ENCODE measurements around the gene FSCN2. TPM values are rescaled to one million over a fixed set of nuclear protein-coding genes. Genes with fewer than 3 reads are reported as not detected.
A peak's percentile ranks its signal among the peaks of the same experiment; 100 is the strongest.

FSCN2 gene
- polyA plus RNA-seq, 1 donor (not counting 4 experiments of a cell fraction or from before 2014, with no cell fraction given): not detected

DNA sequence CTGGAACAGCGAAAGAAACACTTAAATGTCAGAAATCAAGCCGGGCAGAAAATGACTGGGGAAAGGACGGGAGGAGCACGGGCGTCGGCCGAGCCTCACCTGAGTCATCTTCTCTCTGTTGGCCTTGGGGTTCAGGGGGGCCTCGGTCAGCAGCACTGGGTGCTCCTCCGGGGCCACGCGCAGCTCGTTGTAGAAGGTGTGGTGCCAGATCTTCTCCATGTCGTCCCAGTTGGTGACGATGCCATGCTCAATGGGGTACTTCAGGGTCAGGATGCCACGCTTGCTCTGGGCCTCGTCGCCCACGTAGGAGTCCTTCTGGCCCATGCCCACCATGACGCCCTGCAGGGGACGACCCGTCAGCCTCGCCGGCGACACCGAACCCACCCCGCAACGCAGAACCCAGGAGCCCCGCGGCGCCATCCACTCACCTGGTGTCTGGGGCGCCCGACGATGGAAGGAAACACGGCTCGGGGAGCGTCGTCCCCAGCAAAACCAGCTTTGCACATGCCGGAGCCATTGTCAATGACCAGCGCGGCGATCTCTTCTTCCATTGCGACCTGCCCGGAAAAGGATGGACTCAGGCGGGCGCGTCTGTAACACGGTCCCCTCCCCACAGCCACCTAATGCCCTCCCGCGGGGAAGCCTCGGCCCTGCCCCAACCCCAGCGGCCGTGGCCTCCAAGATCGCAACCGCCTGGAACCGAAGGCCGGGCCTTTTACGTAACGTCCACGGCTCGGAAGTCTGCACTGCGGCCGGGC lies 16.2 kb upstream of the FSCN2 start:
- peaks cover 2% of the 10 kb centered on the region for H3K9me3 ChIP-seq (ENCODE audit: control insufficient read depth, low read depth, low read length)
- peak overlapping the region; percentile 87 for H3K4me2 ChIP-seq (ENCODE audit: control insufficient read depth, extremely low read depth, insufficient read depth, low read depth, low read length)
- DNase-seq (ENCODE audit: low read depth, low spot score): no peak
- H3K79me2 ChIP-seq (ENCODE audit: control insufficient read depth, insufficient read depth, low read length): peaks cover 26% of the 10 kb centered on the region
- no peaks in the 10 kb centered on the region for H3K27me3 ChIP-seq (ENCODE audit: control insufficient read depth, extremely low read depth, insufficient read depth, low read length)
- peaks cover 8% of the 10 kb centered on the region for H3K4me1 ChIP-seq (ENCODE audit: control insufficient read depth, extremely low read depth, insufficient read depth, low read length)
- H2AFZ ChIP-seq (ENCODE audit: control insufficient read depth, low read length): no peak overlapping the region
- H3K9ac ChIP-seq (ENCODE audit: control insufficient read depth, extremely low read depth, insufficient read depth, low read length): peak overlapping the region; percentile 79
- TF ChIP-seq, protein P1, sequence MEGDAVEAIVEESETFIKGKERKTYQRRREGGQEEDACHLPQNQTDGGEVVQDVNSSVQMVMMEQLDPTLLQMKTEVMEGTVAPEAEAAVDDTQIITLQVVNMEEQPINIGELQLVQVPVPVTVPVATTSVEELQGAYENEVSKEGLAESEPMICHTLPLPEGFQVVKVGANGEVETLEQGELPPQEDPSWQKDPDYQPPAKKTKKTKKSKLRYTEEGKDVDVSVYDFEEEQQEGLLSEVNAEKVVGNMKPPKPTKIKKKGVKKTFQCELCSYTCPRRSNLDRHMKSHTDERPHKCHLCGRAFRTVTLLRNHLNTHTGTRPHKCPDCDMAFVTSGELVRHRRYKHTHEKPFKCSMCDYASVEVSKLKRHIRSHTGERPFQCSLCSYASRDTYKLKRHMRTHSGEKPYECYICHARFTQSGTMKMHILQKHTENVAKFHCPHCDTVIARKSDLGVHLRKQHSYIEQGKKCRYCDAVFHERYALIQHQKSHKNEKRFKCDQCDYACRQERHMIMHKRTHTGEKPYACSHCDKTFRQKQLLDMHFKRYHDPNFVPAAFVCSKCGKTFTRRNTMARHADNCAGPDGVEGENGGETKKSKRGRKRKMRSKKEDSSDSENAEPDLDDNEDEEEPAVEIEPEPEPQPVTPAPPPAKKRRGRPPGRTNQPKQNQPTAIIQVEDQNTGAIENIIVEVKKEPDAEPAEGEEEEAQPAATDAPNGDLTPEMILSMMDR (optimal IDR thresholded peaks at IDR 0.05 in 1 of 3, IDR thresholded peaks at IDR 0.05 in 1 of 3, conservative IDR thresholded peaks at IDR 0.05 in 1 of 3; ENCODE audit: extremely low read depth in 1 of 3, insufficient read depth in 2 of 3, low read length in 3 of 3): no peak
- TF ChIP-seq EZH2 (IDR thresholded peaks at IDR 0.05; ENCODE audit: low read length): no peak
- peaks cover 20 to 29% of the 10 kb centered on the region in 2 experiments for H3K36me3 ChIP-seq (ENCODE audit: control insufficient read depth in 2 of 2, extremely low read depth in 1 of 2, insufficient read depth in 2 of 2, low read length in 2 of 2)
- no peak for FAIRE-seq
- H3K27ac ChIP-seq (ENCODE audit: control insufficient read depth, insufficient read depth, low read length): peak overlapping the region; percentile 47
- peaks cover 37% of the 10 kb centered on the region for H4K20me1 ChIP-seq (ENCODE audit: control insufficient read depth, extremely low read depth, insufficient read depth, low read length)
- dilution Hi-C loops (cut with MboI; ENCODE audit: extremely low pct_ligation_motif_present, low sequenced_read_pairs): no loop called here
- peak overlapping the region; percentile 80 to 98 (median 97) for H3K4me3 ChIP-seq (ENCODE audit: control insufficient read depth in 2 of 3, extremely low read depth in 1 of 3, insufficient read depth in 2 of 3, low read depth in 1 of 3, low read length in 3 of 3)
- no peaks in the 10 kb centered on the region for H3K9me1 ChIP-seq (ENCODE audit: control insufficient read depth, extremely low read depth, insufficient read depth, low read length)

GRCh38 chr17:81512562-81513371 lies 15.4 kb upstream of the FSCN2 start, which contains the start of gene ACTG1:
ACTG1 (minus strand) TSS chr17:81512799; CDS start chr17:81512354, 445 bp downstream.
- H3K9me1 ChIP-seq (ENCODE audit: control insufficient read depth, extremely low read depth, insufficient read depth, low read length): no peaks in the 10 kb centered on the region
- peak within 1 kb of the TSS; percentile 79 for H3K9ac ChIP-seq (ENCODE audit: control insufficient read depth, extremely low read depth, insufficient read depth, low read length)
- dilution Hi-C loops (cut with MboI; ENCODE audit: extremely low pct_ligation_motif_present, low sequenced_read_pairs): no loop called here
- peak within 1 kb of the TSS; percentile 80 to 98 (median 97) for H3K4me3 ChIP-seq (ENCODE audit: control insufficient read depth in 2 of 3, extremely low read depth in 1 of 3, insufficient read depth in 2 of 3, low read depth in 1 of 3, low read length in 3 of 3)
- peak within 1 kb of the TSS; percentile 73 for H3K27ac ChIP-seq (ENCODE audit: control insufficient read depth, insufficient read depth, low read length)
- no peak within 1 kb of the TSS for H2AFZ ChIP-seq (ENCODE audit: control insufficient read depth, low read length)
- H3K4me2 ChIP-seq (ENCODE audit: control insufficient read depth, extremely low read depth, insufficient read depth, low read depth, low read length): peak within 1 kb of the TSS; percentile 87
- H3K4me1 ChIP-seq (ENCODE audit: control insufficient read depth, extremely low read depth, insufficient read depth, low read length): peaks cover 8% of the 10 kb centered on the region
- peaks cover 20 to 29% of the 10 kb centered on the region in 2 experiments for H3K36me3 ChIP-seq (ENCODE audit: control insufficient read depth in 2 of 2, extremely low read depth in 1 of 2, insufficient read depth in 2 of 2, low read length in 2 of 2)
- DNase-seq (ENCODE audit: low read depth, low spot score) (no peak), FAIRE-seq (no peak)
- peaks cover 2% of the 10 kb centered on the region for H3K9me3 ChIP-seq (ENCODE audit: control insufficient read depth, low read depth, low read length)
- TF ChIP-seq, protein P1 (optimal IDR thresholded peaks at IDR 0.05 in 1 of 3, IDR thresholded peaks at IDR 0.05 in 1 of 3, conservative IDR thresholded peaks at IDR 0.05 in 1 of 3; ENCODE audit: extremely low read depth in 1 of 3, insufficient read depth in 2 of 3, low read length in 3 of 3): no peak
- no peak for TF ChIP-seq EZH2 (IDR thresholded peaks at IDR 0.05; ENCODE audit: low read length)
- peaks cover 26% of the 10 kb centered on the region for H3K79me2 ChIP-seq (ENCODE audit: control insufficient read depth, insufficient read depth, low read length)
- H4K20me1 ChIP-seq (ENCODE audit: control insufficient read depth, extremely low read depth, insufficient read depth, low read length): peaks cover 37% of the 10 kb centered on the region
- H3K27me3 ChIP-seq (ENCODE audit: control insufficient read depth, extremely low read depth, insufficient read depth, low read length): no peaks in the 10 kb centered on the region
